HG02981 (cell line): ENCODE measurements around the gene SERPINB10.
A peak's percentile ranks its signal among the peaks of the same experiment; 100 is the strongest.
"Not testable (repeated sequence)": the region's sequence is repeated elsewhere in the genome, so short reads cannot be mapped to it uniquely, and the experiment has no call there.

Experiments
- ATAC-seq: cut with Tn5 transposase; IDR thresholded peaks from one replicate; pipeline ENCODE4 v1.9.1; 2021; ENCODE audit warnings: mild to moderate bottlenecking, moderate library complexity; ENCODE audit not compliant: unreplicated experiment

SERPINB10 gene

DNA sequence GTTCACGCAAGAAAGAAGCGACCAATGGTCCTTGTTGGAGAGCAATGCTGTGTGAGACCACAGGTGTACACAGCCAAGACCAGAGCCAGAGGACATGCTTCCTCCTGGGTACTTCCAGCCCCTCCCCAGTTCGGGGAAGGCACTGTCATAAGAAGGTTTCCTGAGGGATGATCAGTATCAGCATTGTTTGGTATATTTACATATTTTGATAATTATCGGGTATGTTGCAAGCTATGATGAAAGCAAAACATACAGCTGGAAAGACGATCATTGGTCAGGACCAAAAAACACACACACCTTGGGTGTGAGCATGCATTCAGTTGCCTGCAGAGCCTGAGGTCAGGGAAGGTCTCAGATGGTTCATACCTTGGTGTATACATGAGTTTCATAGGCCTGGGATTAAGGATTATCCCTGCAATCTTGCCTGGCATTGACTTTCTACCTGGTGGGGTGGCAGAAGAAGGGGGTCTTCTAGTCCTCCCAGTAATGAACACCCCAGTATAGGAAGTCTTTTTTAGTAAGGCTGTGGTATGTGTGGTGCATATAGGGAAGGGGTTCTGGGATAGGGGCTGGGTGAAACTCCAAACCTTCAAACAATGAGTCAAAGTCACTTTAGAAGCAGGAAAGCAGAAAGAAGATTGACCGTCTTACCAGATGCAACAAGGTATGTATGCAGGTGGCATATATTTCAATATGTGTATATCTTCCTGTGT, 17.4 kb upstream of the SERPINB10 start:
- no peak for ATAC-seq

DNA sequence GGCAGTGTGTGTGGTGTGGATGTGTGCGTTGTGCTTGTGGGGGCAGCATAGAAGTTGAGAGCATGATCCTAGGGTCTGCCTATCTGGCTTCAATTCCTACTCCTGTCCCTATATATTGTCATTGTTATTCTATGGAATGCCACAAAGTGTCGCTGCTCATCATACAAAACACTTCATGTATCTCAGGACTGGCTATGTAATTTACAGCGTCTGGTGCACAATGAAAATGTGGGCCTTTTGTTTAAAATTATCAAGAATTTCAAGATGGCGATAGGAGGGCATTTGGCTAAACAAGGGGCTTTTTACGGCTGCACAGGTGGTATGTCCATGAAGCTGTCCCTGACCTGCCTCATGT, 16.8 kb upstream of the SERPINB10 start:
- peak; percentile 57 for ATAC-seq

DNA sequence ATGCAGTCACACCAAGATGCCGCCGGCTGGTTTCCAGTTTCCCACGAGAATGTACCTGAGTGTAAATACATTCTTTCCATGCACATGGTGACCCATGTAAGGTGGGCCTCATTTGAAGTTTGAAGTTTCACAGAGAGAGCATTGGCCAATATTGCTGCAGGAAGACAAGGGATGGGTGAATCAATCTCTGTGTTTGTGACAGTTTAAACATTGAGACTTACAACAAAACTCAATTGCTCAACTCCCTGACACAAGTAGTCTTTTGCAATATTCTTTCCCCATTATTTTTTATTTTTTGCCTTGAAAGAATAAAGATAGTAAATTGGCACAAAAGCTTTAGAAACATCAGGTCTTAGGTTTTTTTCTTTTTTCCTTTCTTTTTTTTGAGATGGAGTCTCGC, 15.2 kb upstream of the SERPINB10 start:
- ATAC-seq, result no peak

DNA sequence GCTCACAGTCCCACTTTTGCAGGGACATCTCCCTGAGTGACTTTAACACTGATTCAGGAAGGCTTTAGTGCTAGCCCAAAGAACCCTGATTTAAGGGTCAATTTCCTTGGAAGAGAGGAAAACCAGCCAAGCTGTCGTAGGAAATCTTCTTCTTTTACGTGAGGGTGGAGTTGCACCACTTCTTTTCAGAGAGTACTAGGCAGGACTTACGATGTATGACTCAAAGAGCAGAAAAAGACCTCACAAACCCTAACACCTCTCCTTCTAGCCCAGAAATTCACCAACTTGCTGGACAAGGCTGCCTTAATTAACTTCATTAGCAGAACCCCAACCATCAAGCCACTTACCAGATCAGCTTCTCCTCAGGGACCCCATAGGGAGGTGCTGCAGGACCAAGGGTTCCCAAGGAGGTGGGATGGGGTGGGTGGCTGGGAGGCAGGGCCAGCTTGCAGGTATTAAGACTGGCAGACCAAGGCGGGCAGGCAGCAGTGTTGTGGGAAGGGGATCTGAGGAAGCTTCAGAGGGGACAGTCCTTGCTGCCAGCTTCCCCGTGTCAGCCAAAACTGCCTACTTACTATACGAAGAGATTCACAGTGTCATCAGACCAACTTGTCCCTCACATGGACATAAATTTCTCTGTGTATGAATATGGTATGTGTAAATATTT, 13.5 kb upstream of the SERPINB10 start:
- no peak for ATAC-seq

DNA sequence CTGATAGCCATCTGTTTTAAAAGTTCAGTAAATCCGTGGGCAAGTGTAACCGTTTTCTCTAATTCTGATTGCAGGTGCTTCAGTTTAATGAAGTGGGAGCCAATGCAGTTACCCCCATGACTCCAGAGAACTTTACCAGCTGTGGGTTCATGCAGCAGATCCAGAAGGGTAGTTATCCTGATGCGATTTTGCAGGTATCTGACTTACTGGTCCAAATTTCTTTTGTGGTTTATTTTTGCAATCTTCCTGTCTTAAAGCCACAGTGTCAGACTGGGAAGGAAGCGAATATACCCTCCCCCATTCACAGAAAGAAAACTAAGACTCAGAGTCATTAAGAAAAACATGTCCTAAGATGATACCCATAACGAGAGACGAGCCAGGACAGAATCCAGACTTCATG, 12.6 kb upstream of the SERPINB10 start:
- no peak for ATAC-seq

DNA sequence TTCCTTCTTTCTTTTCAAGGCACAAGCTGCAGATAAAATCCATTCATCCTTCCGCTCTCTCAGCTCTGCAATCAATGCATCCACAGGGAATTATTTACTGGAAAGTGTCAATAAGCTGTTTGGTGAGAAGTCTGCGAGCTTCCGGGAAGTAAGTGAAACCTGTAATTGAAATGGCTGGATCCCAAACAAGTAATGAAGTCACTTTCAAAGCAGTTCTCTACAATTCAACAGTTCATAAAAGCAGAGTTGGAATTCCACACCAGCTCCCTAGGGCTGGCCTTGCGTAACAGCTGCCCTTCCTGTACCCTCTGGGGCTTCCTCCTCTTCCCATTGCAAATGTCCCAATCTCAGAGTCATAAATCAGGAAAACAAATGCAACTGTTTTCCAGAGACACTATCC, 10.7 kb upstream of the SERPINB10 start:
- no peak for ATAC-seq

DNA sequence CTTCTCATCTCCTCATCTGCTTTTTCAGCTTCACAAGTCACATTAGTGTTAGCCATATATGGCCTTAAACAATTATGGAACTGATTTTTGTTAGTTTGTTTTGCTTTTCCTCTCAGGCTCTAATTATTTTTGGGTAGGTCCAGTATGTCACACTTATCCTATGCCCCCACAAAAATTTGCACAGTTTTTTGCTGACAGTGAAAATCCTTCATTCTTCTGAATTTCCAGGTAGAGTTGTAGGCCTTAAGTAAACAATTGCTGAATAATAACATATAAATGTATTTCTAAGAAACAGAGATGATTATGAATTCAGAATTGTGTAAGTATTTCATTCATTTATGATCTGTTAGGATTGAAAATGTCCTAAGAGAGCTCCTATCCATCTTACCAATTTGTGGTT, 8.6 kb upstream of the SERPINB10 start:
- no peak for ATAC-seq

DNA sequence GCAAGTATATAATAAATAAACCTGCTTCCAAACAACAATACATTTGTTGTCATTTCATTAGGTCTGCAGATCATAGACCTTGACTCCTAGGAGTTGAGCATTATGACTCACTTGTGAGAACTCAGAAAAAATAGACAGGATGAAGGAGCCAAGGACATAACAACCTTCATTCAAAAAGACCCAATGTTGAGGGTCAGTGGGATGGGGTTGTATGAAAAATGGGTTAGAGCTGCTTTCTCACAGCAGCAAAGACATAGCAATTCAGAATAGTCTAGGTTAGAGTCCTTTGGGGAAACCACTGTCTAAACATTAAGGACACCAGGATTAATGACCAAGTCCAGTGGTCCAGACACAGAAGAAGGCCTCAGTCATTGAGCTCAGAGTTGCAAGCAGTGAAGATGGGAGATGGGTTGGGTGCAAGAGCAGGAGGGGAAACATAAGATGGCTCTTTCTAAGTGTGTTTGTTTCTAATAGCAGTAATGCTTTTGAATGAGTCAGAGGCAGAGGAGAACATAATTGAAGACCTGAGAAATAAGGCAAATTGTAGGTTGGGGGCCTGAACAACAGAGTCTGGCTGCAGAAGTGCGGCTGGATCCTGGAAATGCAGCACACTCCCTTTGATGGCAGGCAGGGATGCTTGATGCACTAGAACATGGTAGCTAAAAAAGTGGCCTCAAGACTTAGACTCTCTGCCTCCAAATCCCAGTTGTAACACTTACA, 3.7 kb upstream of the SERPINB10 start:
- ATAC-seq, result no peak

DNA sequence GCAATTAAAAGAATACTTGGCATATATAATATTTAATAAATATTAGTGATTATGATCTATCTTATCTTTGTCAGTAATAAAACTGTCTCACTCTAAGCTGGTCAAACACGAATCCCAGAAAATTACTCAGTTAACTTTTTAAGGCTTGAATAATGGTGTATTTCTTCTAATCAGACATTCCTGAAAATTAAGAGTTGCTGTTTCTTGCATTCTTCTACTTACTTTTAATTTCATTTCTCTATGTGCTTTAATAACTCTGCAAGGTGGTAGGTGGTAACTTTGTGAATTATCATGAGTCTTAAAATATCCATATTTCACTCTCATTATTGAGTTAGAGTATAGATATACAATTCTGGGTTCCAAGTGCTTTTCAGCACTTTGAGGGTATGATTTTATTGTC, 3.1 kb upstream of the SERPINB10 start:
- ATAC-seq, result no peak

DNA sequence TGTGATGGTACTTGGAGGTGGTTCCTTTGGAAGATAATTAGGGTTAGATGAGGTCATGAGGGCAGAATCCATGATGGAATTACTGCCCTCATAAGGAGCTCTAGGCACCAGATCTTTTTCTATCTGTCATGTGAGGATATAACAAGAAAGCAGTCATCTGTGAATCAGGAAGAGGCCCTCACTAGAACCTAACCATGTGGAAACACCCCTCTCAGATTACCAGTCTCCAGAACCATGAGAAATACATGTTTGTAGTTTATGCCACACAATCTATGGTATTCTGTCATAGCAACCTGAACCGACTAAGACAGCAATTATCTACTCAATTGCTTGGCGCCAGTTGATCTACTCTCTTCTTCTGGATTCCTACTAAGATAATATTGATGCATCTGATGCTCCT, 2.4 kb upstream of the SERPINB10 start:
- no peak for ATAC-seq

DNA sequence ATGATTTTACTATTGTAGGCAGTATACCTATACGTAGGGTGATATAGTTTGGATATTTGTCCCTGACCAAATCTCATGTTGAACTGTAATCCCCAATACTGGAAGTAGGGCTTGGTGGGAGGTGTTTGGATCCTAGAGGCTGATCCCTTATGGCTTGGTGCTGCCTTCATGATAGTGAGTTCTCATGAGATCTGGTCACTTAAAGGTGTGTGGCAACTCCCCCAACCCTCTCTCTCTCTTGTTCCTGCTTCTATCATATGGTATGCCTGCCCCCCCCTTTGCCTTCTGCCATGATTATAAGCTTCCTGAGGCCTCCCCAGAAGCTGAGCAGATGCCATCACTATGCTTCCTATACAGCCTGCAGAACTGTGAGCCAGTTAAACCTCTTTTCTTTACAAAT, 1.7 kb upstream of the SERPINB10 start:
- ATAC-seq, result no peak

DNA sequence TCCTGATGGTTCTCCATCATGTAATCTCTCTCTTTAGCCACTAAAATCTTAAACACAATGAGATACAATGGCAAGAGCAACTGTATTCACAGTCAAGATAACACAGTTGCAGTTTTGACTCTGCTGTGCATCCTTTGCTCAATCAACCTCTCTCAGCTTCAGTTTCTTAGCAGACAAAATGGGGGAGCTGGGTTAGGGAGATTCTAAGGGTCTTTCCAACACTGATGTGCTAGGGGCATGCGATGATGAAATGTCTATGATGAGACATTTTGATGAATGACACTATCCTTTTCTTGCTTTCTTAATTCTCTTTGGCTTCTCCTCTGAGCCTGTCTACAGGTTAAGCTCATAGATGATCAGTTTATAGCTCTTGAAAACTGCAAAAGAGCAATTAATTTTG, 1.1 kb downstream of the SERPINB10 start:
- ATAC-seq, result no peak

DNA sequence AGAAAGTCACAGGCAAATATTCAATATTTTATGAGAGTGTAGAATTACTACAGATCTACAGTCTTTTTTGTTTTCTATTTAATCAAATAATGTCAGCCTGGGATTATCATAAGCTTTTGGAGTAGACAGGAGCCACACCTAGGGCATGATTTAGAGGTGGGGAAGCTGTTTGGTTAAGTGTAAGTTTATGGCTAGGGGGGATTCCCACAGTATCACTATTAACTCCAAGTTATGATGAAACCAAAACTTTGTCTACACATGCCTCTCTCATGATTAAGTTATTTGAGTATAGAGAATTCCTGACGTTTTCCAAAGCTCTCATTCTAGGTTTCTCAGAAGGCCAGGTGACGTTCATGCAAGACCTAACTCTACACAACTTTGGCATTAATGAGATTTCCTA, 2.1 kb downstream of the SERPINB10 start:
- ATAC-seq, result no peak

DNA sequence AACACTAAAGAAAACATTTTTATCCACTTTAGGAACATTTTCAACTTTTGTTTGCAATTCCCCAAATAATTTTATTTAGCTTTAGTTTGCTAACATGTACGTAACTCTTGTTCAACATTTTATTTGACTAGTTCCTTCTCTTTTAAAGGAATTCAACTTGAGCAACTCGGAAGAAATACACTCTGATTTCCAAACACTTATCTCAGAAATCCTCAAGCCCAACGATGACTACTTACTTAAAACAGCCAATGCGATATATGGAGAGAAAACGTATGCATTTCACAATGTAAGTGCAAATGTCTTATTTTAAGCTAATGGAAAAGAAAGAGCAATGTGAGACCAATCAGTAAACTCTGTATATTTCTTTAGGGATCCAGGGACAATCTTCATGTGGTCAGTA, 10.1 kb downstream of the SERPINB10 start:
- ATAC-seq, result no peak

DNA sequence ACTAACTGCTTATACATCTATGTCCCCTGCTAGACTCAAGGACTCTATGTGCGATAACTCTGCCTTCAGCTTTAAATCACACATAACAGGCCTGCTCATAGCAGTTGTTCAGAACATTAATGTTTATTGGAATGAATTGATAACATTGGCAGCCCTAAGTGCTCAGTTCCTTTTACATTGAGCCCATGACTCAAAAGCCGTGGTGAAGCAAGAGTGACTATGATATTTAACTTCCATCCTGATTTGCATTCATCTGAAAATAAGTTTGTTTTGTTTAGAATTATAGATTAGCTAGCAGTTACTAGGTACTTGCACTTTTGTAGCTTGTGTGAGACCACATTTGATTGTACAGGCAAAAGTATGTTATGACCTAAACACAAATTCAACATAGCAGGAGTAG, 14.3 kb downstream of the SERPINB10 start:
- no peak for ATAC-seq

DNA sequence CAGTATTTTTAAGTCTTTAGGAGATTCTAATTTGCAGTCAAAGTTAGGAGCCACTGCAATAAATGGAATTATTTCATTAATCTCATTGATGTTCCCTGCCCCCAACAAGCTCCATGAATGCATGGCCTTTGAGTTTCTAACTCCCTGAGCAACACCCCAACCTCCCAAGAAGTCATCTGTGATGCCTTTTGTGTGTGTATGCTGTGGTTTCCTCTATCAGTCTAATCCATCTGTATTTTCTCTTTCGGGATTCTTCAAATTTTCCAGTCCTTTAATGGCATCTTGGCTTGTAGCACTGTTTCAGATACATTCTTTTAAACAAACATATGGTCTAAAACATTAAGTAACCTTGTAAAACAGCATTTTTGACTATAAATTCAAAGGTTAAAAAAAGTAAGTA, 16.8 kb downstream of the SERPINB10 start:
- ATAC-seq, result no peak

DNA sequence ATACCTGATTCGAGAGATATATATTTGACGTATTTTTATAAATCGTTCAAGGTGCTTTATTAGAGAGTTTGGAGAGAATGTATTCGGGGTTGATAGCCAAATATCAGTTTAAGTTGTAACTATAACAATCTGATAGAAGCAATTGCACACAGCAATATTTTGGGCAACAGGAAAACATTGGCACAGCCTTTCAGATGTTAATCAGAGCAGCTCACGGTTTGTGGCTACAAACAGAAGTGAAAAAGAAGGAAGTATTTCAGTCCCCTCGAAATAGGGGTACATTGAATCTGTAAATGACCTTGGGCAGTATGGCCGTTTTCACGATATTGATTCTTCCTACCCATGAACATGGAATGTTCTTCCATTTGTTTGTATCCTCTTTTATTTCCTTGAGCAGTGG, 20.6 kb downstream of the SERPINB10 start:
- ATAC-seq, result no peak

DNA sequence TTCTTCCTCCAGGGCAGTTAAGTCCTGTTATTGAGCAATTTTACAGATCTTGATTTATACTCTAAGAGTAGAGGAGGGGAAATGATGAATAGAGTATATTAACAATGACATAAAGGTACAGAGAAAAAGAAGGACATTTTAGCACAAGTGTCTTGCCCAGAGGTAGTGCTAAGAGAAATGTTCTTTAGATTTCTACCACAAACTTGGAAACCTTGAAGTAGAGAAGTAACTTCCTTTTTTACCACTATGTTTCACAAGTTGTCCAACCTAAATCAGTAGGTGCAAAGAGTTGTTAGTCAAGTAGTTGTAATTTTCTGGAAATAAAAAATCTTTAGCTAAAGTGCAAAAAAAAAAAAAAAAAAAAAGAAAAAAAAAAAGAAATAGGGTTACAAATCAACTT, 21.6 kb downstream of the SERPINB10 start:
- ATAC-seq, result not testable (repeated sequence)

DNA sequence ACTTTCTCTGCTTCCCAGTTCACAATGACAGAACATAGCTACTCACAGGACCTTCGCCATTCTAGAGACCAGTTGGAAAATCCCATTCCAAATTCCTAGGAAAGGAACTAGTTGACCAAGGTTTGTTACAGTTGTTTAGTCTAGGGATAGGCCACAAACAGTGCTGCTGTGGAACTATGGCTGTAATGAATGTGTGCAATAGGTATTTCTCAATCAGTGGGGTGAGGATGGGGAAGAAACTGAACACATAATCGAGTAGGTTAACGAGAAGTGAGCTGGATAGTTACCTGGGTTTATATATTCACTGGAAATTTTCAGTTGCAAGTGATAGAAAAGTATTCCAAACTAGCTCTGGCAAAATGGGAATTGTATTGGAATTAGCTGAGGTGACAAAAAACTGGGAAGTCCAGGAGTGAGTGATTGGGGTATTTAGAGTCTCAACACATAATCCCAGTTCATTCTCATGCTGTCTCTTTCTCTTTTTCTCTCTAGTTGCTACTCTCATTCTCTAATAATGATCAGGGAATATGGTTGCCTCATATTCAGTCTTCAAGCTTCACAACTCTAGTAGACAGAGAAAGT, 23.1 kb downstream of the SERPINB10 start:
- ATAC-seq, result no peak

DNA sequence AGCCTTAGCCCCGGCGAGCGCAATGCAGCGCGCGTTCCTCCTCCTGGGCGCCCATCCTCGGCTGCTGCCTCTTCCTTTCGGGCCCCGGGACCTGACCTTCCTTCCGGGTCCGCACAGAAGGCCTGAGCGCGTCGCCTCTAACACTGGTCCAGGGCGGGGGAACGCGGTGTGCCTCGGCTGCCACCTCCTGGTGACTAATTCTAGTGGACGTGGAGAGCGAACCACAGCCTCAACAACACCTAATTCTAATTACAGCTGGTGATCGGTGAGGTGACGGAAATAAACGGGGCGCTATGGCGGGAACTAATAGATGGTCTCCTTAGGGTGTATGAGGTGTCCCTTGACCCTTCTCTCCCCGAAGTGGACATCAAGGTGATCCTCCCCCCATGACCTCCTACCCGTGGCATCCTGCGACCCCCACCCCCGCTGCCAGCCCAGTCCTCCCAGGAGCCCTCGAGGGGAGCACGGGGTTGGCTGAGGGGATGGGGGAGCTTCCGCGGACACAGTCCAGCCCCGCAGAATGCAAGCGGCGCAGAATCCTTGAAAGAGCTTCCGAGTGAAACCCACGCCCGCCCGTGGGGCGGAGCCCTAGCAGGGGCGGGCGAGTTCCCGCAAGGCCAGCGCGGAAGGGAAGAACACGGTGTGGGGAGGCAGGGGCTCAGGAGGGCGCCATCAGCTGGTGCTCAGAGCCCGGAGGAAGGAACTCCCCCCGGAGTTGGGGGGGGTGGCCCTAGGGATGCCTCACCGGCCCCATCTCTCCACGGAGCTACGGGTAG, 28.6 kb downstream of the SERPINB10 start:
- ATAC-seq, result peak; percentile 99

DNA sequence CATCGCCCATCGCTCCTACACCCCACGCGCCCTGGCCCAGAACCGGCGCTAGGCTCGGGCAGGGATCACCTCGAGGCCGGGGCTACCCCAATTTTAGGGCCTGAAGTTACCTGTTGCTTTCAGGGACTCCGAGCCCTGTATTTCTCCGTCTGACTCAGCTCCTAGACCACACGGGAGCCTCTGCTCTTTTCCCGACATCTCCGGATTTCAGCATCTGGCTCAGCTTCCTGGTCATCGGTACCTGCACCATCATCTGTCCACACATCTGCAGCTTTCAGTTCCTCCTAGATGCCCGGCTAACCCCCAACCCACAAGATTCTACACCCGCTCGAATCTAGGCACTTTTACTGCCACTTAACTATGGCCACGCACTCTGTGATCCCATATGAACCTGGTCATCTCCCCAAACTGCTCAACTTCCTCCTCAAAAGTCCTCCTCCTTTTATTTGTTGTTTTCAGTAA, 29.2 kb downstream of the SERPINB10 start:
- ATAC-seq, result peak; percentile 5
